ENCODE measurements around the gene GYS2.
"Not testable (repeated sequence)": the region's sequence is repeated elsewhere in the genome, so short reads cannot be mapped to it uniquely, and the experiment has no call there.

Gene GYS2

GRCh38 chr12:21599143-21599999 lies 5.3 kb downstream of the GYS2 start:
- no peak for DNase-seq

- no peak for DNase-seq
Observed at GRCh38 chr12:21598651-21599050, 6.0 kb downstream of the GYS2 start.

DNA sequence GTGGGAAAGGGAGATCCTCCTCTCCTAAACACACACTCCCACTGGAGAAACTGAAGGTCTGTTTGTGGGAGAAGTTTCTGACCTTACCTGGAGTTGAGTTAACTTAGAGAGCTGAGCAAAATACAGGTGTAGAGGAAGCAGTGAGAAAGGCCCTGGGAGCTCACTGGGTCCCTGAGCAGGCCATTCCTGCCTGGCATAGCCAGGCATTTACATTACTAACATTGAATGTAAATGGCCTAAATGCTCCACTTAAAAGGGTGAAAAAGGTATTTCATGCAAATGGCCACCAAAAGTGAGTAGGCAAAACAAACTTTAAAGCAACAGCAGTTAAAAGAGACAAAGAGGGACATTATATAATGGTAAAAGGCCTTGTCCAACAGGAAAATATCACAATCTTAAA lies 9.3 kb downstream of the GYS2 start:
- DNase-seq: not testable (repeated sequence)

- DNase-seq: no peak
Observed at GRCh38 chr12:21585485-21585884, 19.2 kb downstream of the GYS2 start.

GRCh38 chr12:21584403-21585182 lies 20.1 kb downstream of the GYS2 start:
- DNase-seq: not testable (repeated sequence)

- DNase-seq: no peak
Observed at GRCh38 chr12:21583587-21583986, 21.1 kb downstream of the GYS2 start.

- no peak for DNase-seq
Observed at GRCh38 chr12:21580748-21581516, 23.7 kb downstream of the GYS2 start.

GRCh38 chr12:21577516-21577915 lies 27.1 kb downstream of the GYS2 start:
- no peak for DNase-seq

DNA sequence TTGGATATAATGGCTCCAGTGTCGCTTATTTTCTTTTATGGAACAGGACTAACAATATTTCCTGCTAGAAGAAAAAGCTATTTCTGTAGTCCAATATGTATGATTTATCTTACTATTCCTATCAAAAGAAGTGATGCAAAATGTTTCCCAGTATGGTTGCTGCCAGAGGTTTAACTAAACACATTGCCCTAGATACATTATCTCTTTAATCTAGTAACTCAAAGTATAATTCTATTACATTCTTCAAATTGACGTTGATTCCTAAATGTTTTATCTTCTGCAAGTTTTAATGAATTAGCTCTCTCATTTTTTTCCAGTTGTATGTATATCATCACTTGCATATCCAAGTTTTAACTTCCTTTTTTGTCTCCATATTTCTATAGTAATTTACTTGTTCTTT lies 28.2 kb downstream of the GYS2 start:
- no peak for DNase-seq

DNA sequence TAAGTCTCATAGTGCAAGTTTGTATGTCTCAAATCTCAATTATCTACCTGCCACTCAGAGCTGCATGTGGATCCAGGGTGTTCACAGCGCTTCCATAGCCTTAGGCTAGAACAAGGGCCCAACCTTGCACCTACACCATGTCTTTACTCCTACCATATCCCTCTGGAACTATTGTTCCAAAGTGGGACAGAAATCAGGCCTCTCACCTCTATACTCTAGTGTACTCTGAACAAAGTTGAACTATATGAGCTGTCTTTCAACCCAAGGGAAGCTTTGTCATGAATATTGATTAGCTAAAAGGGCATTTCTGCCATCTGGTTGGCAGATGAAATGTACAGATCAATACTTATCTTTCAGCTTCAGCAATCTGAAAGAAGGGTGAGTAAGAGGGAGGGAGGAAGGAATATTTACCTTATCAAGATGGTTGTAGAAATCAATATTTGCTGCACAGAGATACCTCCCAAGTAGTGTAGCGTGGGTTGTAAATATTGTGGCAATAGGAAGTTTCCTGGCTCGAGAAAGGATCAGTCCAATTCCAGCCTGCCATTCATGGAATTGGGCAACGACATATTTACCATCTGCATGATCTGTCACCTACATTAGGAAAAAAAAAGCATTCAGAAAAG lies 30.8 kb downstream of the GYS2 start:
- no peak for DNase-seq

DNA sequence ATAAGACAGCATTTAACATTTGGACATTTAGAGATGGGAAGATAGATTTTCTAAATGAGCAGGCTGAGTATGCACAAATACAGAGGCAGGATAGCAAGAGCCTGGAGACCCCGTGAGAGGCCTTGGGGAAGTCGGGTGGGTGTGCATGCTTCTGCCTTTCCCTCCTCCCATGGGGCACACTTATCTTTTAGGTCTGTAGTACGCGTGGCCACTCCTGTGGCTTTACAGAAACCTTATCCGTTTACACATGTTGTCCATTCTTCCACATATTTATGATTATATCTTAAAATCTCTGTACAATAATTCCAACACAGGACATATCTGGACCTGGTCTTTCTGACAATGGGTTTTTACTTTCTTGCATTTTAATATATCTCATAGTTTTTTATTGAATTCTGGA lies 33.6 kb downstream of the GYS2 start:
- no peak for DNase-seq

GRCh38 chr12:21568115-21568514 lies 36.5 kb downstream of the GYS2 start:
- DNase-seq: no peak

DNA sequence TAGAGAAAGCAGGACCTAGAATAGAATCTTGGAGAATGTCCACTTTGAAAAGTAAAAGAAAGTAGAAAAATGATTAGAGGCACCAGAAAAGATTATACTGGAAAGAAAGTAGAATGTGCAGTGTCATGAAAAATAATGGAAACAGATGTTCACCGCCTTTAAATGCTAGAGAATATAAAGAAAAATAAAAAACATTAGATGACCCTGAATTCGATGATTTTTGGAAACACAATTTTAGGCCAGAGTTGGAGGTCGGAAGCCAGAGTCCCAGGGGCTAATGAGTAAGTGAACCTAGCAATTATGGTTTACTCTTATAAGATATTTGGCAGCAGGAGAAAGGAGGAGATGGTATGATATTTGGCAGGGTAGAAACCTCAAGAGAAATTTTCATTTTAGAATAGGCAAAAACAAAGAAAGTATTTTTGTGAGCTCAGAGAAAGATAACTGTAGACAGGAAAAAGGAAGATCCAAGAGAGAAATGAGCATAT lies 37.7 kb downstream of the GYS2 start:
- DNase-seq: no peak

DNA sequence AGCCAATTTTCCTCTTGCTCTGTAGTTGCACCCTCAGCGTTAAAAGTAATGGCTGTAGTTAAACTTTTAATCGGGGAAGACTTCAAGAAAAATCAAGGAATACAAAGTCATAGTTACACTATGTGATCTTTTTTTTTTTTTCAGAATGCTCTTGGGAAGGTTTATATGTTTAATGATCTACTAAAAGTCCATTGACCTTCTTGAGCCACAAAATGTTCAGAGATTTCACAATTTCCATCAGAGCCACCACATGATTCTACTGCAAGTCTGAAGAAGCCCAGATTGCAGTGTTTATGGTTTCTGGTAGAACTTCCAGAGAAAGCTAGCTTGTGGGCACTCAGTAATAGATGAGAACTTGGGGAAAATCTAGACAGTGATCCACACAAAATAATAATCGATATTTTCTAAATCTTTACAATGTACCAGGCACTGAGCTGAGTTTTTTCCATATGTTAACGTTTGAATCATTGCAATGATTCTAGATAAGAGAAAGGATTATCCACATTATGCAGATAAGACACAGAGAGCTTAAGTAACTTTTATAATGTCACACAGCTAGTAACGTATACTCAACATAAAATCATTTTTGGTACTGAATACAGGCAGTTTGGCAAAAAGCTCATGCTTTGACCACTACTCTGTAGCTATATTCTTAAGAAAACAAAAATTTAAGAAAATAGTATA lies 38.3 kb downstream of the GYS2 start:
- DNase-seq: no peak

GRCh38 chr12:21562859-21563258 lies 41.8 kb downstream of the GYS2 start:
- no peak for DNase-seq

DNA sequence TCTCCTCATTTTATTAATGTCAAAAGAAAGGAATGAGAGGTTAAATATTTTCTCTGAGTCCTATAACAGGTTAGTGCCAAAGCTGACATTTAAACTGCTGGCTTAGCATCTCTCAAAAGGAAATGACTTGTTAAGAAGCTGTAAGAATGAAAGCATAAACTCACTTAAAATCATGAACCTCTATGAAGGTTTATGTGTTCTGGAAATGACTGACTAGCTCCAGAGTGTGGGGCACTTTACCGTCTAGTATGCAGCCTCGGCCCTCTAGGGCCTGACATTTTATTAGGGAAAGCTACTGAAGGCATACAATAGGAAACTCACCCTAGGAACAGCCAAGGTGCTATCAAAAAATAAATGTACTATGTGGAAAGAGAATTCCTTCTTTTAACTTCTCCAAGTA lies 43.5 kb downstream of the GYS2 start:
- DNase-seq: no peak

DNA sequence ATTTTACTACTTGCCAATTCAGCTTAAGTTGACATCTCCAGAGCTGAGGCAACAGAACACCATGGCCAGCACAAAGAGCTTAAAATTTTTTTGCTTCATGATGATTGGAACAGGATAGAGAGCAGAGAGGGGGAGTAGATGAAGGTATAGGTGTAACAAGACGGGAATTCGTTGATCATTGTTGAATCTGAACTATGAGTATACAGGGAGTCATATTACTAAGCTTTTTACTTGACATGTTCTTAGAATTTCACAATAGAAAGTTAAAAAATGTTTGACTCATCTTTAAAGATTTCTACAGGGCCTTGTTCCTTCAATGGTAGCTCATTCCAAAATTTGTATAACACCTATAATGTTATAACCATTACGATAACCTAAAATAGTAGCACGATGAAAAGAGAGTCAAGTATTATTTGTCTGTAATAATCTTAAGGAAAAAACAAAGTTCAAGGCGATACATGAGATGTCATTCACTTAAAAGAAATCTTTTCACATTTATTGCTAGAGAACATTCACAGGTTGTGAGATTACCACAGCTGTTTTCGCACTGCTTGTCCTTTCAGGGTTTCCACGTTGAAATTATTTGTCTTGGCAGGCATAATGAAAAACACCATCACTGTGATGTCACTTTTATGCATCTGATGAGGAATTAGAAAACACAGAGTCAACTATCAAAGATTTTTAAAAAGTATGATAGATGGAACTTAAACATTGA lies 44.6 kb downstream of the GYS2 start:
- no peak for DNase-seq

GRCh38 chr12:21558100-21558679 lies 46.5 kb downstream of the GYS2 start:
- DNase-seq: no peak

GRCh38 chr12:21553329-21553675 lies 51.3 kb downstream of the GYS2 start:
- no peak for DNase-seq

- DNase-seq: no peak
Observed at GRCh38 chr12:21552635-21553328, 51.9 kb downstream of the GYS2 start.

Measured in stimulated activated CD4-positive, alpha-beta T cell treated with anti-CD3 and anti-CD28 coated beads, Interleukin-4, amount 100 ng/mL, for 1 hour (primary cell).